Esophagus muscularis mucosa (tissue), 4 donors: Measurements from ENCODE around the gene CTXN1.

Experiments used
- EP300 ChIP-seq: sonication (generic); formaldehyde crosslinking; IDR thresholded peaks from one replicate; pipeline ENCODE4 v1.6.1; 2017; ENCODE audit warnings: antibody characterized with exemption
- POLR2A ChIP-seq: fragments of 450-650 bp; IDR thresholded peaks from one replicate; pipeline ENCODE4 v1.6.1; 2017; ENCODE audit warnings: antibody characterized with exemption, moderate library complexity, mild to moderate bottlenecking, low read depth
- POLR2AphosphoS5 ChIP-seq, 2 donors: sonication (generic); formaldehyde crosslinking; IDR thresholded peaks; one replicate each; pipeline ENCODE4 v1.6.1; 2017; ENCODE audit warnings: antibody characterized with exemption in 2 of 2
- TF ChIP-seq, protein P1 (sequence below), 3 experiments: fragments of 200-600 bp in 2 of 3; fragments of 450-650 bp in 1 of 3; sonication (generic) in 2 of 3; IDR thresholded peaks; one replicate each; pipeline ENCODE4 v1.5.1; 2017 to 2019; ENCODE audit warnings: antibody characterized with exemption in 3 of 3, mild to moderate bottlenecking in 2 of 3, moderate library complexity in 1 of 3

DNA sequence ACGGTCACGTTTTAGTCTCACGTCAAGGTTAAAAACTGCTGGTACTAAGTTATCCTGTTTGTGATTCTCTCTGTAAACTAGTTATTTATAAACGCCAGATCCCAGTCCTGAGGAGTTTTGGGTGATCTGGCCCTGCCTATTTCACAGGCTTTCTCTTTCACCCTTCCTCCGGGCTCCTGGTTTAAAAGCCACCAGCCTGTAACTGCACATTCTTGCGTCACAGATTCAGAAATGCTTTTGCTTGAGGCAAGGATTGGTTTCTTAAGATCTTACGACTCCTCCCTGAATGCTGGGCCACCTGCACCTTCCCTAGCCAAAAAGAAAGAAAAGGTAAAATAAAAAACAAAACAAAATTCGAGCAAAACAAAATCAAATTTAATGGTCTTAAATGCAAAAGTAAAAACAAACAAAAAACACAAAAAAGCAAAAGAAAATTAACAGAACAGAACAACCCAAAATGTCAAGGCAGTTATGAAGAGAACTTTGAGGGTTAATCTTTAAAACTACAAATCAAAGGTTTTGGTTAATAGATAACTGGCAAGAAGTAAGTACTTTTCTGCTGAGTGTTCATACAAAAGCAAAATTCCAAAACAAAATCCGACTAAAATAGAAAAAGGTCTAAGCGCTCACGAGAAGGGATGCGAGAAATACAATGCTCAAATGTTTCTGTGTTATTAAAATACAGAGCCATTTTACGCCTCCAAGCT lies 36.1 kb upstream of the CTXN1 start:
- TF ChIP-seq, protein P1, sequence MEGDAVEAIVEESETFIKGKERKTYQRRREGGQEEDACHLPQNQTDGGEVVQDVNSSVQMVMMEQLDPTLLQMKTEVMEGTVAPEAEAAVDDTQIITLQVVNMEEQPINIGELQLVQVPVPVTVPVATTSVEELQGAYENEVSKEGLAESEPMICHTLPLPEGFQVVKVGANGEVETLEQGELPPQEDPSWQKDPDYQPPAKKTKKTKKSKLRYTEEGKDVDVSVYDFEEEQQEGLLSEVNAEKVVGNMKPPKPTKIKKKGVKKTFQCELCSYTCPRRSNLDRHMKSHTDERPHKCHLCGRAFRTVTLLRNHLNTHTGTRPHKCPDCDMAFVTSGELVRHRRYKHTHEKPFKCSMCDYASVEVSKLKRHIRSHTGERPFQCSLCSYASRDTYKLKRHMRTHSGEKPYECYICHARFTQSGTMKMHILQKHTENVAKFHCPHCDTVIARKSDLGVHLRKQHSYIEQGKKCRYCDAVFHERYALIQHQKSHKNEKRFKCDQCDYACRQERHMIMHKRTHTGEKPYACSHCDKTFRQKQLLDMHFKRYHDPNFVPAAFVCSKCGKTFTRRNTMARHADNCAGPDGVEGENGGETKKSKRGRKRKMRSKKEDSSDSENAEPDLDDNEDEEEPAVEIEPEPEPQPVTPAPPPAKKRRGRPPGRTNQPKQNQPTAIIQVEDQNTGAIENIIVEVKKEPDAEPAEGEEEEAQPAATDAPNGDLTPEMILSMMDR (IDR thresholded peaks at IDR 0.05): no peak
- TF ChIP-seq POLR2AphosphoS5 (IDR thresholded peaks at IDR 0.05) (no peak), POLR2A (no peak), EP300 (no peak)
